ENCODE data around the gene RASA3. TPM values are rescaled to one million over a fixed set of nuclear protein-coding genes. Genes with fewer than 3 reads are reported as not detected.

The RASA3 gene
- total RNA-seq, 2 experiments from 2014 or later: 3.6 to 17.9 TPM

DNA sequence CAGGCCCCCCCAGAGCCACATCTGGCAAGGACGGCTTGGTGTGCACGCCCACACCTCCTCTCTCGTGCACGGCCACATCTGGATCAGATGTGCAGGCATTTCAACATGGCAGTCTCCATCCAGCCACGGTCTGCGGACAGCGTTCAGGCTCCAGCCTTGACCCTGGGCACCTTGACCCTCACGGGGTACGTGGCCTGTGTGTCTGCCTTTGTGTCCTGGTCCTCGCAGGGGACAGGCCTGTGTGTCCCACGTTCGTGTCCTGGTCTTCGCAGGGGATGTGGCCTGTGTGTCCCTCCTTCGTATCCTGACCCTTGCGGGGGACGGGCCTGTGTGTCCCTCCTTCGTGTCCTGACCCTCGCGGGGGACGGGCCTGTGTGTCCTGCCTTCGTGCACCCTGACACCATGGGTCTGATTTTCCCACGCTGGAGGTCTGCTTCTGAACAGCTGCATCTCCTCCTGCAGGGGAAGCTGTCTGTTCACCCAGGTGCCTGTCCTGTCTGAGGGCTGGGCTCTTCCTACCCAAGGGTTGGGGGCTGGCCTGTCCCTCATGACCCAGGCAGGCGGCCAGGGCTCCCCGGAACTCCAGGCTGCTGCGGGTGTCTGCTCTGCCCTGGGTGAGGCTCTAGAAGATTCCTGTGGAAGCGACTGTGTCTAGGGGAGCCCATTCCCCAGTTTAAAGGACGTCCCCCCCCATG lies 25.3 kb downstream of the RASA3 start:
- Histone ChIP-seq H3K79me2 (ENCODE audit: insufficient read depth, low read depth, low read length) (no peaks in the 10 kb centered on the region), H3K9me2 (ENCODE audit: insufficient read depth, low read length) (no peaks in the 10 kb centered on the region), H3K4me1 (ENCODE audit: insufficient read depth, low read length, poor library complexity, severe bottlenecking) (peaks cover 25% of the 10 kb centered on the region), H3K4me3 (ENCODE audit: low read depth, low read length, poor library complexity, severe bottlenecking) (no peak overlapping the region), H2AFZ (ENCODE audit: low read length) (no peak overlapping the region), H3K27ac (ENCODE audit: low read depth, low read length, poor library complexity, severe bottlenecking) (no peak overlapping the region), H3K9me3 (ENCODE audit: low read length) (no peaks in the 10 kb centered on the region), H4K20me1 (ENCODE audit: insufficient read depth, low read length) (no peaks in the 10 kb centered on the region), H3K4me2 (ENCODE audit: low read length) (no peak overlapping the region), H3K36me3 (ENCODE audit: insufficient read depth, low read length) (no peaks in the 10 kb centered on the region)
- DNase-seq (ENCODE audit: low spot score): no peak
- TF ChIP-seq EZH2phosphoT487 (IDR thresholded peaks at IDR 0.05; ENCODE audit: borderline replicate concordance, low read depth, low read length): no peak
- TF ChIP-seq, protein P1, sequence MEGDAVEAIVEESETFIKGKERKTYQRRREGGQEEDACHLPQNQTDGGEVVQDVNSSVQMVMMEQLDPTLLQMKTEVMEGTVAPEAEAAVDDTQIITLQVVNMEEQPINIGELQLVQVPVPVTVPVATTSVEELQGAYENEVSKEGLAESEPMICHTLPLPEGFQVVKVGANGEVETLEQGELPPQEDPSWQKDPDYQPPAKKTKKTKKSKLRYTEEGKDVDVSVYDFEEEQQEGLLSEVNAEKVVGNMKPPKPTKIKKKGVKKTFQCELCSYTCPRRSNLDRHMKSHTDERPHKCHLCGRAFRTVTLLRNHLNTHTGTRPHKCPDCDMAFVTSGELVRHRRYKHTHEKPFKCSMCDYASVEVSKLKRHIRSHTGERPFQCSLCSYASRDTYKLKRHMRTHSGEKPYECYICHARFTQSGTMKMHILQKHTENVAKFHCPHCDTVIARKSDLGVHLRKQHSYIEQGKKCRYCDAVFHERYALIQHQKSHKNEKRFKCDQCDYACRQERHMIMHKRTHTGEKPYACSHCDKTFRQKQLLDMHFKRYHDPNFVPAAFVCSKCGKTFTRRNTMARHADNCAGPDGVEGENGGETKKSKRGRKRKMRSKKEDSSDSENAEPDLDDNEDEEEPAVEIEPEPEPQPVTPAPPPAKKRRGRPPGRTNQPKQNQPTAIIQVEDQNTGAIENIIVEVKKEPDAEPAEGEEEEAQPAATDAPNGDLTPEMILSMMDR (conservative IDR thresholded peaks at IDR 0.05; ENCODE audit: low read length): no peak
- intact Hi-C loops (cut with micrococcal nuclease; ENCODE audit: unreplicated experiment): no loop called here
- ChIA-PET POLR2A (no interaction called here), CTCF (ENCODE audit: unreplicated experiment) (no interaction called here)
- no TSS peak for BruUV-seq (replicated peaks)

DNA sequence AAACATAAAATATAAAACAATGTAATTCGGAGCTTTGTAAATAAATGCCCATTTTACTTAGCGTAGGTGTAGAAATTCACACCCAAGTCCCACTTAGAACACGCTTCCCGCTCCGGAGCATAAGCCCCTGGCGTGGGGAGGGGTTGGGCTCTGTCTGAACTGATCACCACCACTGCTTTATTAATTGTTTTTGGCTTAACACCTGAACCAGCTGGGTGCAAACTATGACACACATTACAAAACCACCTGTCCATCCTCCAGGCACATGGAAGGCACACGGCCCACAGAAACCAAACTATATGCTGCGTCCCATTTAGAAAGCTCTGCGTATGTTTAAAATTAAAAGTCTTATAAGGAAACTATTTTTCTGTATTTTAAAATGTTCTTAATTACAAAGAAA lies 25.9 kb downstream of the RASA3 start:
- H2AFZ ChIP-seq (ENCODE audit: low read length): no peak overlapping the region
- no peaks in the 10 kb centered on the region for H3K79me2 ChIP-seq (ENCODE audit: insufficient read depth, low read depth, low read length)
- H3K9me2 ChIP-seq (ENCODE audit: insufficient read depth, low read length): no peaks in the 10 kb centered on the region
- H4K20me1 ChIP-seq (ENCODE audit: insufficient read depth, low read length): no peaks in the 10 kb centered on the region
- intact Hi-C loops (cut with micrococcal nuclease; ENCODE audit: unreplicated experiment): no loop called here
- H3K4me1 ChIP-seq (ENCODE audit: insufficient read depth, low read length, poor library complexity, severe bottlenecking): peaks cover 20% of the 10 kb centered on the region
- TF ChIP-seq, protein P1 (conservative IDR thresholded peaks at IDR 0.05; ENCODE audit: low read length): no peak
- TF ChIP-seq EZH2phosphoT487 (IDR thresholded peaks at IDR 0.05; ENCODE audit: borderline replicate concordance, low read depth, low read length): no peak
- CTCF ChIA-PET (ENCODE audit: unreplicated experiment): no interaction called here
- no peaks in the 10 kb centered on the region for H3K36me3 ChIP-seq (ENCODE audit: insufficient read depth, low read length)
- H3K9me3 ChIP-seq (ENCODE audit: low read length): no peaks in the 10 kb centered on the region
- H3K4me3 ChIP-seq (ENCODE audit: low read depth, low read length, poor library complexity, severe bottlenecking): no peak overlapping the region
- no peak for DNase-seq (ENCODE audit: low spot score)
- H3K27ac ChIP-seq (ENCODE audit: low read depth, low read length, poor library complexity, severe bottlenecking): no peak overlapping the region
- POLR2A ChIA-PET: no interaction called here
- BruUV-seq (replicated peaks): no TSS peak
- no peak overlapping the region for H3K4me2 ChIP-seq (ENCODE audit: low read length)

DNA sequence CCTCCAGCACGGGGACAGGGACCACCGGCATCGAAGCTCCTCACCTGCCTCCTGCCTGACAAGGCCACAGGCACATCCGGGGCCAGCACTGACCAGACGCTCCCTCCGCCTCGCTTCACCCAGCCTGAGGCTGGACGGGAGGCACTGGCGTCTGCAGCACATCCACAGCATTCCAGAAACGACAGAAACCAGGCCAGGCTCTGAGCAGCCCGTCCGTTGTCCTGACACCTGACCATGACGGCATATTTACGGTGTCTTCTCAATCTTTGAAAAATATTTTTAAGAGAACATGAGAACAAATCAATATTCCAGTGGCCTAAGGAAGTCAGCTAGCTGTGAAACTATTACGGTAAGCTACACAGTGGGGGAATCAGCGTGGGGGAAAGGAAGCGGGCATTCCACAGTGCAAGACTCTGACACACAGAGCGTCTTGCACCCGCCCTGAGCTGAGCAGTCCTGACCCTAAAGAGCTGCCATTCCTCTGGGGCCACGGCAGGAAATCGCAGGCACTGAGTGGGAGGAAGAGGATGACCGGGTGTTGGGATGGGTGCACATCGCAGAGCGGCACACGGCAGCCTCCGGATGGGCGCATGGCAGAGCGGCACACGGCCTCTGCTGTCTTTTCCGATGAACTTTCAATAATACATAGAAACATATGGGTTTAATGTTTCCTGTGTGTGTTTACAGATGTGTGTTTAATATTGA lies 26.8 kb downstream of the RASA3 start:
- intact Hi-C loops (cut with micrococcal nuclease; ENCODE audit: unreplicated experiment): no loop called here
- TF ChIP-seq EZH2phosphoT487 (IDR thresholded peaks at IDR 0.05; ENCODE audit: borderline replicate concordance, low read depth, low read length): no peak
- TF ChIP-seq, protein P1 (conservative IDR thresholded peaks at IDR 0.05; ENCODE audit: low read length): no peak
- no peaks in the 10 kb centered on the region for H3K36me3 ChIP-seq (ENCODE audit: insufficient read depth, low read length)
- POLR2A ChIA-PET: no interaction called here
- no peak overlapping the region for H3K27ac ChIP-seq (ENCODE audit: low read depth, low read length, poor library complexity, severe bottlenecking)
- CTCF ChIA-PET (ENCODE audit: unreplicated experiment): no interaction called here
- H3K4me2 ChIP-seq (ENCODE audit: low read length): no peak overlapping the region
- BruUV-seq (replicated peaks): no TSS peak
- H2AFZ ChIP-seq (ENCODE audit: low read length): no peak overlapping the region
- DNase-seq (ENCODE audit: low spot score): no peak
- no peaks in the 10 kb centered on the region for H3K79me2 ChIP-seq (ENCODE audit: insufficient read depth, low read depth, low read length)
- no peaks in the 10 kb centered on the region for H3K9me3 ChIP-seq (ENCODE audit: low read length)
- H4K20me1 ChIP-seq (ENCODE audit: insufficient read depth, low read length): no peaks in the 10 kb centered on the region
- no peak overlapping the region for H3K4me3 ChIP-seq (ENCODE audit: low read depth, low read length, poor library complexity, severe bottlenecking)
- peaks cover 17% of the 10 kb centered on the region for H3K4me1 ChIP-seq (ENCODE audit: insufficient read depth, low read length, poor library complexity, severe bottlenecking)
- no peaks in the 10 kb centered on the region for H3K9me2 ChIP-seq (ENCODE audit: insufficient read depth, low read length)
